Measurements from ENCODE around the gene LLPH.

LLPH gene

DNA sequence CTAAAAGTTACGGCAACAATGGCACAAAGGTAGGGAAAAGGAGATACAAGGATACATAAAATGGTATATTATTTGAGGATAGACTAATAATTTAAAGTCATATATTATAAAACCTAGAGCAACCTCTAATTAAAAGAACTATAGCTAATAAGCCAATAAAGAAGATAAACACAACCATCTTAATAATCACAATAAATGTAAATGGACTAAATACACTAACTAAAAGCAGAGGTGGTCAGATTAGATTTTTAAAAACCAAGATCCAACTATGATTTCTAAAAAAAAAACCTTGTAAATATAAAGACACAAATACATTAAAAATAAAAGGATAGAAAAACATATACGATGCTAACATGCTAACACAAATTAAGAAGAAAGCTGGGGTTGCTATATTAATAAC lies 10.7 kb upstream of the LLPH start:
- DNase-seq: no peak

DNA sequence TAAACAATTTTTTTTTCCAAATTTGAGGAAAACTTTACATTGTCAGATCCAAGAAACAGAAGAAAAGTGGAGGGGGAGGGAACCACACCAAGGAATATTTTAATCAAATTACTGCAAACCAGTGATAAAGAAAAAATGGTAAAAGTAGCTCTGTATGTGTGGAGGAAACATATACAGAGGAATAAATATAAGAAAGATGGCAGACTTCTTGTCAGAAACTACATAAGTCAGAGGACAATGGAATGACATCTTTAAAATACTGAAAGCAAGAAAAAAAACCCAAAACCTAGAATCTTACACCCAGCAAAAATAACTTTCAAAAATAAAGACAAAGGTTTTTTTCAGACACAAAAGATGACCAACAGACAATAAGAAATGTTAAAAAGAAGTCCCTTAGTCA lies 10.2 kb upstream of the LLPH start:
- DNase-seq: no peak

- DNase-seq: no peak
Observed at GRCh38 chr12:66139328-66139727, 8.8 kb upstream of the LLPH start.

GRCh38 chr12:66137937-66138336 lies 7.4 kb upstream of the LLPH start:
- no peak for DNase-seq

DNA sequence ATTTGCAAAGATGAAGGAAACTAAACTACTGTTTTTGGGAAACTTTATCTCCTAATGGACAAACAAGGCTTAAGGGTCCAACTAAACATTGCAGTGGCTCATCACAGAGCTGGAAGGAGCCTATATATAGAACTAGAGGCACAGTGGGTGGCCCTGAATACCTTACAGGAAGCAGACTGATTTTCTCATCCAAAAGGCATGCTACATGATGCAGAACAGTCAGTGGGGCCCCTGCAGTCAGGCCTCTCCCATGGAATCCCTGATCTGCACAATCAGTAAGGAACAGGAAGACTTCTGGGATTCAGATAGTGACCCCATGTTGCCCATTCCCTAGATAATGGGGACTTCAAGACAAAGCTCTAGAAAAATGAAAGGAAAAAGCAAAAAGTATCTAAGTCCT lies 1.9 kb upstream of the LLPH start:
- DNase-seq: no peak

DNA sequence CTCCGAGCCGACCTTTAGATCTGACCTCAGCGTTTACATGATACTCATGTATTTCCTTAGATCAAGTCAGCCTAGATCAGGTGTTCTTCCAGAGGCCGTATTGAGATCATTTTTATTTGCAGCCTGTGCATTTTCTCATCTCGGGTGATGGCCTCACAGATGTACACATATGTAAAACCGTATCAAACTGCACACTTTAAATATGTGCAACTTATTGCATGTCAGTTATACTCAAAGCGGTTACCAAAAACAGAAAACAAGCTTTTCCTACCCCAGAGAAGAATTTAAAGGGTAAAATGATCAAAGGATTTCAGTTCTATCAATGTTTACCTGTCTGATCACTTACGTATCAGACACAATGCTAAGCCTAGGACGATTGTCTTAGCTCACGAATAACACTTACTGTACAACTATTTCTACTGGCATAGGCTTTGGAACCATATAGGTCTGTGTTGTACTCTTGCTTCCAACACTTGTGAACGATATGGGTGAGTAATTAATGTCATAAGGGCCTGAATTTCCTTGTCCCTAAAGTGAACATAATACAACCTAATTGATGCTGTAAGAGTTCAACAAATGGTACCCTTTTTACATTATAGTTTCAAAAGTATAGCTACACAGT lies 628 bp upstream of the LLPH start:
- no peak for DNase-seq

- DNase-seq: no peak
Observed at GRCh38 chr12:66129934-66130266, 650 bp downstream of the LLPH start.

GRCh38 chr12:66127650-66128049 lies 2.9 kb downstream of the LLPH start:
- no peak for DNase-seq

- no peak for DNase-seq
Observed at GRCh38 chr12:66120477-66120876, 10.1 kb downstream of the LLPH start.

GRCh38 chr12:66119870-66120241 lies 10.7 kb downstream of the LLPH start:
- no peak for DNase-seq

- DNase-seq: no peak
Observed at GRCh38 chr12:66119229-66119869, 11.2 kb downstream of the LLPH start.

DNA sequence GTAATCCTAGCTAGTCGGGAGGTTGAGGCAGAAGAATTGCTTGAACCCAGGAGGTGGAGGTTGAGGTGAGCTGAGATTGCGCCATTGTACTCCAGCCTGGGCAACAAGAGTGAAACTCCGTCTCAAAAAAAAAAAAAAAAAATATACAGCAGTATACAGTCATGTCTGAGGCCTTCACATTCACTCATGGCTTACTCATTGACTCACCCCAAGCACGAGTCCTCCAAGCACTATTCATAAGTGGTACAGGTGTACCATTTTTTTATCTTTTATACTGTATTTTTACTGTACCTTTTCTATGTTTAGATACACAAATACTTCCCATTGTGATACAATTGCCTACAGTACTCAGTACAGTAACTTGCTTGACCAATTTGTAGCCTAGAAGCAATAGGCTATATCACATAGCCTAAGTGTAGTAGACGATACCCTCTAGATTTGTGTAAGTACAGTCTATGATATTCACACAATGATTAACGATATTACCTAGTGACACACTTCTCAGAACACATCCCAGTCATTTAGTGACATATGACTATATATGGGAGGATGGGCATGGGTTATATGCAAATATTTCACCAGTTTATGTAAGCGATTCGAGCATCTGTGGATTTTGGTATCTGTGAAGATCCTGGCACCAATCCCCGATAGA lies 12.2 kb downstream of the LLPH start:
- DNase-seq: no peak

- no peak for DNase-seq
Observed at GRCh38 chr12:66117242-66117641, 13.3 kb downstream of the LLPH start.

GRCh38 chr12:66115071-66115600 lies 15.4 kb downstream of the LLPH start:
- DNase-seq: no peak

- no peak for DNase-seq
Observed at GRCh38 chr12:66113471-66113870, 17.1 kb downstream of the LLPH start.

DNA sequence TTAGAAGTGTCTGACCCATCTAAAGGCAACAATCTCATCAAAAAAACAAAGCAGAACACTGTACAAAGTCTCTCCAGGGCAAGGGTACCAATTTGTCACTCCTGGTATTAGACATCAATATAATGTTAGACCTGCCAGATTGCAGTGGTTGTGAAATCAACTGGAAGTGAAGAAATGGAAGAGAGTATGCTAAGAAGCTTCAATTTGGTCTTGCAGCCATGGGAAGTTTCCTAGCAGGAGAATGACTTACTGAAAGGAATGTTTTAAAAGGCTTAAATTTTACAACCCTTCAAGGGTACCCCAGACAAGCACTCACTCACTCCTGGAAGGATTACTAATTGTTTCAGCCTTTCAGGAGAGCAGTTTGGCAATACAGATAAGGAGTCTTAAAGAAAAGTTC lies 18.9 kb downstream of the LLPH start:
- DNase-seq: no peak

- no peak for DNase-seq
Observed at GRCh38 chr12:66109056-66109455, 21.5 kb downstream of the LLPH start.

GRCh38 chr12:66108386-66108785 lies 22.2 kb downstream of the LLPH start:
- DNase-seq: no peak

DNA sequence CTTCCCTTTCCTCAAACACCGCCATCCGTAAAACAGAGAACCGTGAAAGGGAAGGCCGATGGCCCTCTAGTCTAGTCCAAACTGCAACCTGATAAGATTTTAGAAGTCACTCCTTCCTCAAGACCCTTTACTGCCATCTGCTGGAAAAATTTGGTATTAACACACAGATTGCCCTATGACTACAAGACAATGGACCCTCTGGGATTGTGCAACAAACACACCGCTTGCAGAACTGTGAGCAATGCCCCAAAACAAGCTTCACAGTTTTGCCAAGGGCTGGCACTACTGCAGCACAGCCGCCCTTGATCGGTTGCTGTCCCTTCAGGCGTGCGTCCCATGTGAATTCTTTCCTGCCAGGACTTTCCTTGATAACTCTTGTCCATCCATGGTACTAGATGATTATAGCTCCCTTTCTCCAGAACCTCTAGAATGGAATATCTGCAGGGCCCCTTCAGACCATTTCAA lies 23.1 kb downstream of the LLPH start:
- peak in 1 of 2 experiments; percentile 29 for DNase-seq

DNA sequence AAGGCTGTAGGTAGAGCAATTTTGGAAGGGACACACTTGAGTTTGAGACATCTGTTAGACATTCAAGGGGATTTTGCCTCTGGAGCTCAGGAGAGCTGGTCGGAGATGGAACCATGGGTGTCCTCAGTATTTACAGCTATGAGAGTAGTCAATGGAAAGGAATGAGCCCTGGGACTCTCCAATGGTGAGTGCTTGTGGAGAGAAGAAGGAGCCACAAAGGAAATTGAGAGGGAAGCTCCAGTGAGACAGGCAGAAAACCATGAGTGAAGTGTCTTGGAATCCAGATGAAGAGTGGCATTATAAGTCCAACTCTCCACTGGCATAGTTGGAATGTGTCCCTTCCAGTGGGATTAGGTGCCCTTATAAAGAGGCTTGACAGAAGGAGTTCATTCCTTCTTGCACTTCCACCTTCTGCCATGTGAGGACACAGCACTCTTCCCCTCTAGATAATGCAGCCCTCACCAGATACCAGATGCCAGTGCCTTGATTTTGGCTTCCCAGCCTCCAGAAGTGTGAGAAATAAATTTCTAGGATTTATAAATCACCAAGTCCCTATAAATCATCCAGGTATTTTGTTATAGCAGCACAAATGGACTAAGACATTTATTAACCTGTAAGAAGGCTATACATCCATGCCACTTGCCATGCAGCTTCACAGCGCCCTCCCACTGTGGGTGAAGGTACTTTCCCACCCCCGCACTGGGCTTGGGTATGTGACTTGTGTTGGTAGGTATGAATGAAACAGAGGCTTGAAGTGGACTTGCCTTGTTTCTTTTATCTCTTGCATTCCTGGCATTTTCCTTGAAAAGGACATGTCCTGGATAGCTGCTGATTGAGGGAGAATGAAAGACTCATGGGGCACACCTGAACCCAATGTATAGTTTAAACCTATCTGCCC lies 27.3 kb downstream of the LLPH start:
- no peak for DNase-seq

DNA sequence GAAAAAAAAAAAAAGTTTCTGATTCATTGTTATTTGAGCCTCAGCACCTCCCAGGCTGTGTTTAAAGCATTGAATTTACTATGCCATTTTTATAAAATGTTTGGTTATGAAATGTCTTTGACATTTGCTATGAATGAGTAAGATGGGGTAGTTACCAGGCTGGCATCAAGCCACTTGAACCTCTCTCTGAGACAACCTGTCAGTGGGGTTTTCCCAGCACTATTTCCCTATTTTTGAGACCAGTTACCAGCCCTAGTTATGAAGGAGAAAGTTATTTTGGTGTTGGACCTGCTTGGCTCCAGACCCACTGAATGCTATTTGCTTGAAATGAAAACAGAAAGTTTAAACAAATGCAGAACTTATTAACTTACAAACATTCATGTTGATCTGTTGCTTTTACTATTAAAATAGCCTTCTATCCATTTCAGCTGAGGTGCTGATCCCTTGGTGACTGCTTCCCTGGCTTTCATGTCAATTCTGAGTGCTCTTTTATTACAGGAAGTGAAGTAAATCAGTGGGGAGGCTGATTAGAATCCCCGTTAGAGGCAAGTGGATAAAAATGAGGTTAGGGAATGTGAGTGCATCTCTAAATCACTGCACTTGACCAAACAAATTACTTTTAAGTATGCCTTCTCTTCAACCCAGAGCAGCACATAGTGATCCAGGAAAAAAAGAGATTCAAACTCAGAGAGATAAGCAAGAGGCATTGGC lies 37.8 kb downstream of the LLPH start:
- DNase-seq: no peak

DNA sequence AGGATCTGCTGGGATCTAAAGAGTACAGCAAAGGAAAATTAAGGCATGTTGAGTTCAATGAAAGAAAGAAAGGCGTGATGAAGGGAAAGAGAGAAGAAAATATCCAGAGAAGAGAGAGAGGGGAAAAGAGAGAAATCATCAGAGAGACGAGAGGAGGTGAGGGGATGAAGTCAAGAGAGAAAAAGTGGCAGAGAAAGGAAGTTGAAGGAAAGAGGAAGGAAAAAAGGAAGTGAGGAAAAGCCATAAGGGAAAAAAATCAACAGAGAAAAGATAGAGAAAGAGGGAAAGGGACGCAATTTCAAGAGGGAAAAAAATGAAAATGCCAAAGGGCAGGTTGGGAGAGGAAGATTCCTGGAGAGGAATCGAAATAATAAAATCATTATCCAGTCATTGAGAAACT lies 40.4 kb downstream of the LLPH start:
- no peak for DNase-seq

All from cerebellar nuclear complex (tissue), 1 donor.